Bronchial epithelial cell (primary cell): ENCODE data around the gene NEURL4. TPM values are rescaled to one million over a fixed set of nuclear protein-coding genes. Genes with fewer than 3 reads are reported as not detected.

Experiments
- DNase-seq: peaks from one replicate; pipeline ENCODE4 v3.0.0-alpha.2; 2010; ENCODE audit warnings: low read depth
- FAIRE-seq: peaks from 2 replicates; lab custom pipeline; 2011; peaks lifted over from hg19 to GRCh38; lab: Jason Lieb, UNC
- H3K27me3 ChIP-seq: 2 replicates; pipeline ENCODE4 v1.5.1; 2011; ENCODE audit warnings: low read length; ENCODE audit not compliant: control insufficient read depth, insufficient read depth
- H3K36me3 ChIP-seq: 2 replicates; pipeline ENCODE4 v1.5.1; 2011; ENCODE audit warnings: low read length; ENCODE audit not compliant: control insufficient read depth, insufficient read depth
- H3K4me3 ChIP-seq: 2 replicates; pipeline ENCODE4 v1.5.1; 2011; ENCODE audit warnings: mild to moderate bottlenecking, low read depth, low read length, control low read depth
- CTCF ChIP-seq: IDR thresholded peaks from 2 replicates; pipeline ENCODE4 v1.5.1; 2011; ENCODE audit warnings: mild to moderate bottlenecking, moderate library complexity, low read length, control low read depth, inconsistent platforms; ENCODE audit not compliant: insufficient read depth, severe bottlenecking
- total RNA-seq: library from RNA; depleted of rRNA; stranded (reverse); fragments of >200 nt; gene quantifications from 2 replicates; pipeline ENCODE4 v1.2.1, GENCODE V29; 2014

NEURL4 gene
- total RNA-seq, 1 donor from 2014 or later, result 14.7 TPM

GRCh38 chr17:7317161-7317803, 11.9 kb downstream of the NEURL4 start:
- no peak for TF ChIP-seq CTCF
- no peak for DNase-seq
- H3K36me3 ChIP-seq, result peaks cover 23% of the 10 kb centered on the region
- peak; percentile 18 for FAIRE-seq
- H3K4me3 ChIP-seq, result no peak overlapping the region
- H3K27me3 ChIP-seq, result no peaks in the 10 kb centered on the region

- no peak for TF ChIP-seq CTCF
- no peak for DNase-seq
- Histone ChIP-seq H3K36me3 (peaks cover 15% of the 10 kb centered on the region), H3K4me3 (peak overlapping the region; percentile 62), H3K27me3 (no peaks in the 10 kb centered on the region)
- no peak for FAIRE-seq
These were observed 13.4 kb downstream of the NEURL4 start for GRCh38 chr17:7315570-7316235.

- H3K27me3 ChIP-seq, result no peaks in the 10 kb centered on the region
- H3K4me3 ChIP-seq, result peak within 1 kb of the TSS; percentile 62
- no peak for TF ChIP-seq CTCF
- DNase-seq (peak; percentile 68), FAIRE-seq (no peak)
- H3K36me3 ChIP-seq, result peaks cover 20% of the 10 kb centered on the region
These were observed 14.2 kb downstream of the NEURL4 start, which contains the start of gene GPS2 for GRCh38 chr17:7314719-7315569. Gene GPS2 (minus strand): TSS chr17:7315360. CDS start chr17:7315052, 308 bp downstream.

- FAIRE-seq, result peak; percentile 18
- TF ChIP-seq CTCF, result no peak
- peaks cover 25% of the 10 kb centered on the region for H3K36me3 ChIP-seq
- DNase-seq, result no peak
- no peaks in the 10 kb centered on the region for H3K27me3 ChIP-seq
- peak overlapping the region; percentile 62 for H3K4me3 ChIP-seq
These were observed 15.0 kb downstream of the NEURL4 start for GRCh38 chr17:7313890-7314718.
